DMS153 (cell line): Measurements from ENCODE around the gene SLIT3.

Source experiments
- DNase-seq: peaks from one replicate; lab custom pipeline; 2025; lab: John Stamatoyannopoulos, UW

Gene SLIT3

GRCh38 chr5:169265888-169266287, 35.1 kb downstream of the SLIT3 start:
- DNase-seq = no peak

GRCh38 chr5:169263591-169263990, 37.3 kb downstream of the SLIT3 start:
- DNase-seq = no peak

GRCh38 chr5:169260896-169261569, 39.9 kb downstream of the SLIT3 start:
- DNase-seq = no peak

- no peak for DNase-seq
These were observed 42.5 kb downstream of the SLIT3 start for GRCh38 chr5:169258372-169259000.

- no peak for DNase-seq
These were observed 44.7 kb downstream of the SLIT3 start for GRCh38 chr5:169256191-169256590.

GRCh38 chr5:169253071-169253470, 47.9 kb downstream of the SLIT3 start:
- DNase-seq = no peak

GRCh38 chr5:169251333-169252084, 49.4 kb downstream of the SLIT3 start:
- DNase-seq = no peak

- DNase-seq = no peak
These were observed 50.1 kb downstream of the SLIT3 start for GRCh38 chr5:169250887-169251286.

- DNase-seq = no peak
These were observed 51.9 kb downstream of the SLIT3 start for GRCh38 chr5:169248996-169249395.

- no peak for DNase-seq
These were observed 52.4 kb downstream of the SLIT3 start for GRCh38 chr5:169248550-169248949.

- DNase-seq = no peak
These were observed 56.1 kb downstream of the SLIT3 start for GRCh38 chr5:169244812-169245211.

- DNase-seq = no peak
These were observed 57.1 kb downstream of the SLIT3 start for GRCh38 chr5:169243651-169244422.

GRCh38 chr5:169242849-169243186, 58.1 kb downstream of the SLIT3 start:
- DNase-seq = no peak

GRCh38 chr5:169242175-169242848, 58.6 kb downstream of the SLIT3 start:
- no peak for DNase-seq

- no peak for DNase-seq
These were observed 71.5 kb downstream of the SLIT3 start for GRCh38 chr5:169229342-169229892.

GRCh38 chr5:169226895-169227294, 74.0 kb downstream of the SLIT3 start:
- DNase-seq = no peak

- DNase-seq = no peak
These were observed 75.0 kb downstream of the SLIT3 start for GRCh38 chr5:169225830-169226356.

- DNase-seq = no peak
These were observed 77.4 kb downstream of the SLIT3 start for GRCh38 chr5:169223595-169223953.

GRCh38 chr5:169222934-169223594, 77.9 kb downstream of the SLIT3 start:
- DNase-seq = no peak

- no peak for DNase-seq
These were observed 79.4 kb downstream of the SLIT3 start for GRCh38 chr5:169221519-169221918.

GRCh38 chr5:169219961-169220360, 81.0 kb downstream of the SLIT3 start:
- DNase-seq = no peak
